ENCODE measurements around the gene FXYD3. TPM values are rescaled to one million over a fixed set of nuclear protein-coding genes. Genes with fewer than 3 reads are reported as not detected.
"Not testable (repeated sequence)": the region's sequence is repeated elsewhere in the genome, so short reads cannot be mapped to it uniquely, and the experiment has no call there.

The FXYD3 gene
- total RNA-seq, 1 donor from 2014 or later: 2.8 TPM

GRCh38 chr19:35127871-35128270 is 12.2 kb downstream of the FXYD3 start:
- no peak for TF ChIP-seq CTCF (conservative IDR thresholded peaks at IDR 0.05)

GRCh38 chr19:35128398-35129057 is 12.9 kb downstream of the FXYD3 start:
- Mint-ChIP-seq H3K4me3 (no peak overlapping the region), H3K9me3 (peaks cover 12% of the 10 kb centered on the region), H3K4me1 (peaks cover 38% of the 10 kb centered on the region), H3K27ac (ENCODE audit: unreplicated experiment) (peak overlapping the region; percentile 20), H3K36me3 (ENCODE audit: low read depth) (peaks cover 8% of the 10 kb centered on the region), H3K27me3 (ENCODE audit: low read depth) (no peaks in the 10 kb centered on the region)
- no peak for DNase-seq (ENCODE audit: low read depth, low spot score)
- TF ChIP-seq CTCF (conservative IDR thresholded peaks at IDR 0.05): no peak

More at GRCh38 chr19:35127871-35128270, 12.2 kb downstream of the FXYD3 start:
- no peak overlapping the region for H3K27ac Mint-ChIP-seq (ENCODE audit: unreplicated experiment)
- no peak overlapping the region for H3K4me3 Mint-ChIP-seq
- H3K27me3 Mint-ChIP-seq (ENCODE audit: low read depth): no peaks in the 10 kb centered on the region
- no peak for DNase-seq (ENCODE audit: low read depth, low spot score)
- peaks cover 5% of the 10 kb centered on the region for H3K36me3 Mint-ChIP-seq (ENCODE audit: low read depth)
- H3K9me3 Mint-ChIP-seq: peaks cover 8% of the 10 kb centered on the region
- peaks cover 40% of the 10 kb centered on the region for H3K4me1 Mint-ChIP-seq

GRCh38 chr19:35129724-35130274 is 14.2 kb downstream of the FXYD3 start:
- Mint-ChIP-seq H3K9me3 (peaks cover 12% of the 10 kb centered on the region), H3K27ac (ENCODE audit: unreplicated experiment) (peak overlapping the region; percentile 29), H3K4me1 (peaks cover 34% of the 10 kb centered on the region)
- H3K4me3 Mint-ChIP-seq; H3K36me3 Mint-ChIP-seq (ENCODE audit: low read depth); DNase-seq (ENCODE audit: low read depth, low spot score); H3K27me3 Mint-ChIP-seq (ENCODE audit: low read depth): not testable (repeated sequence)

- DNase-seq (ENCODE audit: low read depth, low spot score): no peak
- no peak overlapping the region for H3K27ac Mint-ChIP-seq (ENCODE audit: unreplicated experiment)
- peaks cover 8% of the 10 kb centered on the region for H3K36me3 Mint-ChIP-seq (ENCODE audit: low read depth)
- no peak for TF ChIP-seq CTCF (conservative IDR thresholded peaks at IDR 0.05)
- H3K27me3 Mint-ChIP-seq (ENCODE audit: low read depth): no peaks in the 10 kb centered on the region
- H3K4me3 Mint-ChIP-seq: no peak overlapping the region
- H3K4me1 Mint-ChIP-seq: peaks cover 38% of the 10 kb centered on the region
- peaks cover 12% of the 10 kb centered on the region for H3K9me3 Mint-ChIP-seq
Observed at GRCh38 chr19:35130761-35131720, 15.4 kb downstream of the FXYD3 start.

GRCh38 chr19:35132254-35132653 is 16.6 kb downstream of the FXYD3 start:
- no peak for DNase-seq (ENCODE audit: low read depth, low spot score)
- peaks cover 43% of the 10 kb centered on the region for H3K4me1 Mint-ChIP-seq
- no peak overlapping the region for H3K4me3 Mint-ChIP-seq
- peak overlapping the region; percentile 0 for H3K27ac Mint-ChIP-seq (ENCODE audit: unreplicated experiment)
- peaks cover 12% of the 10 kb centered on the region for H3K9me3 Mint-ChIP-seq
- peaks cover 8% of the 10 kb centered on the region for H3K36me3 Mint-ChIP-seq (ENCODE audit: low read depth)
- H3K27me3 Mint-ChIP-seq (ENCODE audit: low read depth): no peaks in the 10 kb centered on the region
- TF ChIP-seq CTCF (conservative IDR thresholded peaks at IDR 0.05): no peak
